Ishikawa (cell line): ENCODE measurements around the gene PDE4D.

Source experiments
- CREB1 ChIP-seq: IDR thresholded peaks from 2 replicates; pipeline ENCODE4 v1.6.1; 2012; ENCODE audit warnings: low read depth
- FOXM1 ChIP-seq: IDR thresholded peaks from 2 replicates; pipeline ENCODE4 v1.6.1; 2012; ENCODE audit warnings: low read depth, borderline replicate concordance
- NFIC ChIP-seq: IDR thresholded peaks from 2 replicates; pipeline ENCODE4 v1.6.1; 2012
- RAD21 ChIP-seq: IDR thresholded peaks from 2 replicates; pipeline ENCODE4 v1.6.1; 2012; ENCODE audit warnings: low read depth
- TCF12 ChIP-seq: IDR thresholded peaks from 2 replicates; pipeline ENCODE4 v1.6.1; 2012; ENCODE audit warnings: low read depth

DNA sequence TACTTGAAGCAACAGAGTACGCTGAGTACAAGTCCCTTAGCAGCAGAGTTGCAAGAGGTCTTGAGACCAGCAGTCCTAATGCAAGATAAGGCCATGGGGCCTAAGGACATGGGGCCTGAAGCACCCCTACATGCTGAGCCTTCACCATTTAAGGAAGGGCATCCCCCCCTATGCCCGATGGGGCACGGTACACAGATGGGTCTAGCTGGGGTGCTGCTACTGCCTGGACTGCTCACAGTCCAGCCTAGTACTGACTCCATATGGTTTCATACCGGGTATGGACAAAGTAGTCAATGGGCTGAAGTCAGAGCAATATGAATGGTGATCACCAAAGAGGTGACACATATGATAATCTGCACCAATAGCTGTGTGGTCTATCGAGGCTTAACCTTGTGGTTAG, 178.3 kb downstream of the PDE4D start:
- TF ChIP-seq TCF12 (no peak), NFIC (no peak), FOXM1 (no peak), CREB1 (no peak), RAD21 (no peak)
